ENCODE results near the gene MLANA.

MLANA gene

DNA sequence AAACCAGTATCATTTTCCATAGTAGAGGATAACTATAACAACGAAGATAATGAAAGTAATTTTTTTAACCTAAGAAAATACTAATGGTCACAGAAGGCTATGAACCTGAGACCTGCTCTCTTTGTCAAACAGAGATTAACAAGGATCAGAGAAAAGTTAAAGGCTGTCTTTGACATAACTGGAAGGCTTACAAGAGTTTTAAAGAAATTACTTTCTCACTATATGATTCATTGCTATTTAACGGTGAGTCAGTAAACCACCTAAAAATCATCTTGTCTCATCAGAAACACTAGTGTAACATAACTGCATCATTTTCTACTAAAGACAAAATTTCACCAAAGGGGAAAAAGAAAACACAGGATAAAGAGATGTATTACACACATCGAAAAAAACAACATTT lies 19.3 kb downstream of the MLANA start:
- DNase-seq = no peak

DNA sequence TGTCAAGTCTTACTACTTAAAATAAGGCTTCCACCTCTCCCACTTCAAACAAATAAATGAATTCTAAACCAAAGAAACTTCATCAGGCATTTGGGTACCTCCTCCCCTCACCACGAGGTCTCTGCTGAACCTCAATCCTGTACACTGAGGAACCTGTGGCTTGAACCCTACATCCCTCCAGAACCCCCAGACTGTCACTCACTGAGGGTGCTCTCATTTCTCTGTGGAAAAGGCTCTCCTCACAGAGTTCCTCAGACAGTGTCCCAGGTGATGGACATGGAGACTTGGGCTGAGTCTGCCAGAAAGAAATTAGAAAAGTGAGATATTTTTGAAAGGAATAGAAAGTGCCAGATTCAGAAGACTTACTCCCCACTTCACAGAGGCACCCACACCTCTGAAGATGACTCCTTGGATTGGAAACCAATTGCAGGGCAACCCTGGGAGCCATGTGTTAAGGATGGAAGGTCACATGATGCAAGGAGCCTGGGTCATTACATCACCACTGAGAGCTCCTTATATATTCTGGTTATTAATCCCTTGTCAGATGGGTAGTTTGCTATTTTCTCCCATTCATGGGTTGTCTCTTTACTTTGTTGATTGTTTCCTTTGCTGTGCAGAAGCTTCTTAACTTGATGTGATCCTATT lies 19.8 kb downstream of the MLANA start:
- no peak for DNase-seq

DNA sequence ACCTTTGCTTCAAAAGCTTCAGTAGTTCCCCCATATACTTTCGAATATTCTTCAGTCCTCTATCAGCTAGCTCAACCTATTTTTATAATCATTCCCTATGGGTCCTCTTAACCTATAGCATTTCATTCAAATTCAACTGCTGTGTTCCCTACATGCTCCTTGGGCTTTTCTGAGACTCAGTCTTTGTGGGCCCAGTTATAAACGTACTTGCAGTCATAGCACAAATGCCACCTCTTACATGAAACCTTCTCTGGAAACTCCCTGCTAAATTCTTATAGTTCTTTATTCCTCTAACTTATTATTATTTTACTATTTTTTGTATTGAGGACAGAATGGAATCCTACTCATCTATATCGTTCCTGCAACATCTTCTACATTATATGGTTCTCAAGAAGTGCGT lies 24.7 kb downstream of the MLANA start:
- DNase-seq = no peak

DNA sequence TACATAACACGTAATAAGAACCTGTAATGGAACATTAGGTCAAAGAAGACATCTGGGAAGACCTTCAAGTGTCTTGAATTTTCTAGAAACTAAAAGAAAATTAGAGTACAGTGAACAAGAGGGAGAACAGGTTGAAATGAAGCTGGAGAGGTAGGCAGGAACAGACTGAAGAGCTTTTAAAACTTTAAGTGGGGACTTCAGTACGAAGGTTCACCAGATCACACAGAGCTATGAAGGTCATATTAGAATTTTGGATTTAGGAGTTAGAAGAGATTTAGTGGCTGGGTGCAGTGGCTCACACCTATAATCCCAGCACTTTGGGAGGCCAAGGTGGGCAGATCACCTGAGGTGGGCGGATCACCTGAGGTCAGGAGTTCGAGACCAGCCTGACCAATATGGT lies 26.6 kb downstream of the MLANA start:
- DNase-seq = no peak

DNA sequence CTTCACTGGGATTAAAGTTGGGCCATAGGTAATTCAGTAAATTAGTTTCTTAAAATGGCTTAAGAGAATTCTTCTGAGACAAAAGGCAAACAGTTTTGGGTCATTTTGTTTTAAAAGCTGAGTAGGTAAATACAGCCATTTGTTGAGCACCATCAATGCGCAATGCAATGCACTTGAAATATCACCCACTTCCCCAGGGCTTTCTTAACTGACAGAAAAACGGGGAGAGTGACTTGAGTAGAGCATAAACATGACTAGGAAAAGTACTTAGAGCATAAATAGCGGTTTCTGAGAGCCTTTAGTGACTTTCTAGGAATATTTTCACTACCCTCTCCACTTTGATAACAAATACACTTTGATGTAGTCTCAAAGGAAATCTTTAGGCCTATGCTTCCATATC lies 27.2 kb downstream of the MLANA start:
- DNase-seq = no peak

DNA sequence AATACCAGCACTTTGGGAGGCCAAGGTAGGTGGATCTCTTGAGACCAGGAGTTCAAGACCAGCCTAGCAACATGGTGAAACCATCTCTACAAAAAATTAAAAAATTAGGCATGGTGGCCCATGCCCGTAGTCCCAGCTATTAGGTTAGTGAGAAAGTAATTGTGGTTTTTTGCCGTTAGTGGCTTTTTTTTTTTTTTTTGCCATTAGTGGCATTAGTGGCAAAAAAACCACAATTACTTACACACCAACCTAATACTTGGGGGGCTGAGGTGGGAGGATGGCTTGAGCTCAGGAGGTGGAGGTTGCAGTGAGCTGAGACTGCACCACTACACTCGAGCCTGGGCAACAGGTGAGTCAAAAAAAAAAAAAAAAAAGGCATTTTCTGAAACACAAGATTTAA lies 27.8 kb downstream of the MLANA start:
- no peak for DNase-seq

DNA sequence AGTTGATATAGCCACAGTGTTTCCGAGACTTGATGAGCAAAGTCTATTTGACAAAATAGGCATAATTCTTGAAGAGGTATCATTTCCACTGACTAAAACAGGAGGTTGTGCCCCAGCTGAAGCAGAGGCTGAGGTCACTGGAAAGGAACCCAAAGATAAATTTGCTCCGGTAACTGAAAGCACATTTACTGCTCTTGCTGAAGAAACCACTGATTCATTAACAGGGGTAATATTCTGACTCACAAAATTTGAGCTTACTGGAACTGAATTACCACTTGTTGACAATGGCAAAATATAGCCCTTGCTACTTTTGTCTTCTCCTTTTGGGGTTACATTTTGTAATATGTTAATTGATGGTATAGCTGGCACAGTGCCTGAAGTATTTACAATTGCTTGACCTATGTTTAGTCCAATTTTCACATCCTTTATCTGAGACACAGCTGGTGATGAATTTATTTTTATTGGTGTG lies 30.2 kb downstream of the MLANA start:
- no peak for DNase-seq

DNA sequence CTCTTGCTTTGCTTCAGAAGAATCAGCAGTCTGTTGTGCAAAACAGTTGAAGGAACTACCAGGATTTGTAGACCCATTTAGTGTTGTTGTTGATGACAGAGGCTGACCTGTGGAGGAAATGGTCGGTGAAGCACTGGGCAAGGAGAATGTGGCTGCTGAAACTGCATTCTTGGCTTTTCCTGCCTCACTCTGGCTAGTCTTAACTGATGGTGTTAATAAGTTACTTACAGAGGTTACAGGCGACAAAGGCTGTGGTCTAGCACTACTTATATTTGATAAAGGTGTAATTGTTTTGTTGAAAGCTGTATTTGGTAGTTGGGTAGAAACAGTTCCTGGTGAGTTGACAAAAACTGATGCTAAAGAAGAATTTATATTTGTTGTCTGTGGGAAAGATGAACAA lies 31.5 kb downstream of the MLANA start:
- no peak for DNase-seq

DNA sequence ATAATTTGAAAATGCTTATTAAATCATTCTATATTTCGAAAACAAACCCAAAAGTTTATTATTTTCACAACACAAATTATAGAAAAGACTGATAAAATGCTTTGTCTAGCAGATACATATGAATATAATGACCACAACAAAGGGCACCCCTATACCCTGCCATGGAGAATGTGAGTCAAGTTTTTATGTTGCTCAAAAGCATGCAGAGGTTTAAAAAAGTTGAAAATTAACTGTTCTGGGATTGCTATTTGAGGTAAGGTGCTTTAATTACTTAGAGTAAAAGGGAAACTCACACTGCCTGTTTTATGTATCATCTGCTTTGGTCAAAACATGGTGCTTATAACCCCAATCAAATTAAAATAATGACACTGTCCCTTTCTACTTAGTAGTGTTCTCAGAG lies 41.0 kb downstream of the MLANA start:
- no peak for DNase-seq

DNA sequence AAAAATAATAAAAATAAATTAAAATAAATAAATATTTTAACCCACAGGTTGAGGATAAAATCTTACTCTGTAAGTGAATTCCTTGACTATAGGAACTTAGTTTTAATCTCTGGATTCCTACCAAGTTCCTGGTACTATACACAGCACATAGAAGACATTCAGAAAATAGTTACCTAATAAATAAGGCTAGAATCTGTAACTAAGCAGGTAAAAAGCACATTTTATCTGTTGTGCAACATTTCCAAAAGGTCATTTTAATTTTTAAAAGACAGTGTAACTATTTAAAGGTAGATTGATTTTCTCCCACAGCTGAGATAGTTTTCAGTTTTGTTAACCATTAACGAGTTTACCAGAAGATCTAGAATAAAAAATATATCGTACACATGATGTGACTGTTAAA lies 47.8 kb downstream of the MLANA start:
- DNase-seq = no peak

DNA sequence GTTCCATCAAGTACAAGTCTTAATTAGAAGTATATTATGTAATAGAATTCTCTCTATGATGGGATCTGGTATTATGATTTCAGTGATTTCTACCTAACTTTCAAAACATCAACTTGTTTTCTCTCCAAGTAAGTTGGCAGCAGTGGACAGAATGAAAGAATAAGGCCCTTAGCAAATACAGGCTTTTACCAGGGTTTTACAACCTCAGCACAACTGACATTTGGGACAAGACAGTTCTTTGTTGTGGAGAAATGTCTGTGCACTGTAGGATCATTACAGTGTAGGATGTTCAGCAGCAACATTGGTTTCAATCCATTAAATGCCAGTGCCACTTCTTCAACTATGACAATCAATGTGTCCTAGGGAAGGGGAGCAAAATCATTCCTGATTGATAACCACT lies 48.8 kb downstream of the MLANA start:
- no peak for DNase-seq

DNA sequence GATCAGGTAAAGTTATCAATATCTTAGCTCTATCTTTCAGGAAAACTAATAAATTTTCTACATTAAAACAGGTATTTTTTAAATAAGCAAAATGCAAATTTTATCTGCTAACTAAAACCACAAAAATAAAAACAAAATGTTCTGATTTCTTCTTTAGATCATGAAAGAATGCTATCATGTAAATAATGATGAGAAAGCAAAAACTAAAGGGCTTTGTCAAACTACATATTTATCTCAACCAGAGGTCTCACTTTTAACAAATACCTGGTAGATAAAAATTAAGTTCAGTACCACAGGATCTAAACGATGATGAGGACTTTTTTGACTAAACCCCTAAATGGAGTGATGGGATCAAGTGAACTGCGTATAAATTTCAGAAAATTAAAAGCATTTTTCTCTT lies 50.5 kb downstream of the MLANA start:
- no peak for DNase-seq

DNA sequence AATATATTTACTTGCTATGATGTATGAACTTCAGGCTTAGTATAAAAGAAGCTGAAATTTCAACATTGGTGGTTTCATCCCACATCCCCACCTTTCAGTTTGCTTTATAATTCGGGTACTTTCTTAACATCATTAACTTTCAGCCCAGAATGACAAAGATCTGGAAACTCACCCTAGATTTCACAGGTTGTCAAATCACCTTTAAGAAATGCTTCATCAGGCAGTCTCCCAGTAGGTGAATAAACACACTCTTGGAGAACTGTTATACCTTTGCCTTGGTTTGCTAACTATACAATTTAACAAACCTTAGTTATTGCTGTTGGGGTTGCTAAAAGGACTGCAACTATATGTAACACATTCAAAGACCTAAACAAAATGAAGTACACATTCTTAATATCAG lies 54.4 kb downstream of the MLANA start:
- no peak for DNase-seq

DNA sequence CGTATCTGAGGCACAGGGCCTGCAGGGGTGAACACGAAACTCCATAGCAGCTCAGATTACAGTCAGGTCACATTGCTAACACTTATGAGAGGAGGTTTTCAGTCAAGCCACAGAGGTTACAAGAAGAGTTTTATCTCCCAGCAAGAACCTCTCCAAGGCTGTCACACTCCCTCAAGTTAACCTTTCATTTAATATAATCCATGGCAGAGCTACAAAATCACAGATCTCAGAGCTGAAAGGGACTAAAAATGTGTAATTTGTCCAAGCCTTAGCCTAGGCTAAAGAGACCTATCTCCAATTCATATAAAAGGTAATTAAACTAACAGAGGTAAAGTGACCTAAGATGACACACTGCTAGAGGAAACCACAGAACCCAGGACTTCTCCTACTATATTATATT lies 57.2 kb downstream of the MLANA start:
- peak; percentile 24 for DNase-seq

DNA sequence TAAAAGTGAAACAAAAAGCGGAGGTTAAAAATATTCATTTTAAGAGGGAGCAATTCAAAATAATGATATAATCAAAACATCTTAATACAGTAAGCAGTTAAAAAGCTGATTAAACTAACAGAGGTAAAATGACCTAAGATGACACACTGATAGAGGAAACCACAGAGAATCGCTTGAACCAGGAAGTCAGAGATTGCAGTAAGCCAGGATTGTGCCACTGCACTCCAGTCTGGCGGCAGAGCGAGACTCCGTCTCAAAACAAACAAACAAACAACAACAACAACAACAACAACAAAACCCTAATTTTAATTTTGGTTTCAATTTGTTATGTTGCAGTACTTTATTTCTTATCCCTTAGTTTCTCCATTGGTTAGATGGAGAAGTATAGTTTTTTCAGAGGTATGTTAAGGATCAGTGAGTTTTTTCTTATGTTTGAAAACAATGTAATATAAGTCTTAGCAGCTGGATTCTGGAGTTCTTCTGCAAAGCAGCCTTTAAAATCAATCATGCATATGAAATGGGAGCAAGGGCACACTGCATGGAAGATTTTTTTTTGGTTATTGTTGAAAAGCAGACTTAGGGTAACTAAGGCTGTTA lies 58.5 kb downstream of the MLANA start:
- peak; percentile 23 for DNase-seq

DNA sequence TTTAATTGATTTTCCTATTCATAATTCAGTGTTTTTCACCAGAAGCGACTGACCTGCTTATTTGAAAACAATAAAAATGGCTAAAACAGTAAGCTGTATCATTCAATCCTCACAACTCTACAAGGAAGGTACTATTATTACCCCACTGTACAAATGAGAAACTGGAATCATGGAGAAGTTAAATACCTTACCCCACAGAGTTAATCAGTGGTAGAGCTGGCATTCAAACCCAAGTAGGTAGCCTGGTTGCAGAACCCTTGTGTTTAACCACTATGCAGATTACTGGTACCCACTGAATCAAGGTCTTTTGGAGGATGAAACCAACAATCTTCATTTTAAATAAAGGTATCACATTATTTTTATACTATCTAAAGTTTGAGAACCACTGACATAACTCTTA lies 59.6 kb downstream of the MLANA start:
- DNase-seq = no peak

DNA sequence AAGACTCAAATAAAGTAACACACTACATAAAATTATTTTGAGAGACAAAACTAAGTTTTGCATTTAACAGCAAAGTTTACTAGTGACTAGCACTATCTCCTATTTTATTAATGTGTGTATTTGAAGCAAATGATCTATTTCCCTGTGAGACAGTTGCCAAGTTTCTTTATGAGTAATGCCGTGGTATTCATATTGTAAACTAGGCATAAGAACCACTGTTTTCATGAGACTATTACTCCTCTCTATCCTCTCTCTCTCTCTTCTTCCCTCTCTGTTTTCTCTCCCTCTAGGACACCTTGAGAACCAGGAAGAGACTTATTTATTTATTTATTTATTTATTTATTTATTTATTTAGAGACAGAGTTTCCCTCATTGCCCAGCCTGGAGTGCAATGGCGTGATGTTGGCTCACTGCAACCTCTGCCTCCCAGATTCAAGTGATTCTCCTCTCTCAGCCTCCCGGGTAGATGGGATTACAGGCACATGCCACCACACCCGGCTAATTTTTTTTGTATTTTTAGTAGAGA lies 61.1 kb downstream of the MLANA start:
- no peak for DNase-seq

DNA sequence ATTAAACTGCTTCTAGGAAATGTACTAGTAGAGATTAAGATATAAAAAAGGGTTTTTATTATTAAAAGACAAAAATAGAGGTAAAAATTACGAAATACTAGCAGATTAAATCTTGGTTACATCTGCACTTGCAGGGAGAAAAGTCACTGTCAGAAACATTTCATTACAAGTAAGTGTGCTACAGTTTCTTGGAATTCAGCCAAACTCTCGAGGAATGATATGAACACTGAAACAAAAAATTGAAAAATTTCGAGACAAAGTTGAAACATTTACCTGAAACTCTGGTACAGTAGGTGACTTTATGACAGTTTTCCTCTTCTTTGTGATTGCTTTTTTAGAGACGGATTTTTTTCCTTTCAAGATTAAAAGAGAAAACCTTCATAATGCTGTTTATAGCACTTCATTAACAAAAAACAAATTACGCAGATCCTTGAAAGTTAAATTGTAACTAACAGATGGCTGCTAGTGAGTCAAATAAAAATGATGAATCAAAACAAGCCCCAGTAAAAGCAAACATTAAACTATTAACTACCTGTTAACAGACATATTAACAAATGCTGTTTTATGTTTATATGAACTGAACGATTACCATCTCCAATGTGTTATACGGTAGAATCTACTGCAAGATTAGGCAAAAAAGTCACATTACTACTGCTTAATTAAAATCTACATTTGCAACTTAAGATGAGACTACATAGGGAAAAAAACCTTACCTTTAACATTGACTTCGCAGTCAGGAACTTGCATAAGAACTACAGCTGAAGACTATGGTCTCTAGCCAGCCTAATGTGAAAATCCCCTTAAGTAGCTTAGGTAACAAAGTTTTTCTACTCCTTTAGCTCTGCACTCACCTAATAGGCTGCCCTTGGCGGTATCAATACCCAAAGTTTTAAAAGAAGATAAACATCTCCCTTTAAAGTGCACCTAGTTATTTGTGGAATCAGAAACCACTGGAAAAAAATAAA lies 63.3 kb downstream of the MLANA start:
- no peak for DNase-seq

DNA sequence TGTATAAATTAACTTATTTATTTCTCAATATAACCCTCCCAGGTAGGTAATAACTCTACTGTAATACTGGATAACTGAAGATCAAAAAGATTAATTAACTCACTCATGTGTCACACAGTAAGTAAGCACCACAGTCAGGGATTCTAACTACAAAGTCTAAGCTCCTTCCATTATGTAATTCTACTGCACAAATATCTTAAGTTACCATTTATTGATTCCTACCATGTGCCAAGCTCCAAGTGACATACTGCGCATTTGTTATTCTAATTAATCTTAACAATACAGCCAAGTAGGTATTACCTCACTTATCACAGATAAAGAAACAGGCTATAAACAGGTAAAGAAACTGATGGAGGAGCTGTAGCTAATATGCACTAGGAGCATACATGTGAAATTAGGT lies 66.5 kb downstream of the MLANA start:
- no peak for DNase-seq

DNA sequence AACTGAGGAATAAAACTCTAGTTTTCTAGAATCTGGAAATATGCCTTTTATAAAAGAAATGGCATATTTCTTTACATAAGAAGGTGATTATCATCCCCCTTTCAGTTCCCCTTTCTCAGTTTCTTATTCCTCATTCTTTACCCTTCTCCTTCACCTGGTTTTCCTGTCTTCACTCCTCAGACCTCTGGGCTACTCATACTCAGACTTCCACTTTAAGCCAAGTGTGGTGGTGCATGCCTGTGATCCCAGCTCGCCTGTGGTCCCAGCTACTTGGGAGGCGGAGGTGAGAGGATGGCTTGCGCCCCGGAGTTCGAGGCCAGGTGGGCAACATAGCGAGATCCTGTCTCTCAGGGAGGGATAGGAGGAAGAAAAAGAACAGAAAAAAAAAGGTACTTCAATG lies 67.6 kb downstream of the MLANA start:
- no peak for DNase-seq

All from DMS153 (cell line).